ENCODE results near the gene ZC3H13.
"Not testable (repeated sequence)": the region's sequence is repeated elsewhere in the genome, so short reads cannot be mapped to it uniquely, and the experiment has no call there.

ZC3H13 gene

DNA sequence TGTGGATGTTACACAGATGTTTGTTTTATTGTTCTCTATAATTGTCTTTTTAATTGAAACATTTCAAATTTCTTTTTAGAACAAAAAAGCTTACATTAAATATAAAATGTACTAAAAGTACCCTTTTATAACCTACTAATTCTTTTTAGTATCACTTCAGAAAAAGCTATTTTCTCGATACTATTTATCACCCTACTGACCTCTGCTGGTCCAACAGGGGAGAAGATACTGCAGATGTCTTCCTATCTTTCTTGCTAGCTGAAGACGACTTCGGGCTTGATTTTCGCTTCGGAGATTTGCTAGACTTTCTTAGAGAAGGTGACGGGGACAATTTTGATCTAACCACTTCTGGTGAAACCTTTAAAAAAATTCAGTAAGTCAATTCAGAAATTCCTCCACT lies 42.4 kb downstream of the ZC3H13 start:
- no peak for DNase-seq (ENCODE audit: low read depth in 2 of 2)

DNA sequence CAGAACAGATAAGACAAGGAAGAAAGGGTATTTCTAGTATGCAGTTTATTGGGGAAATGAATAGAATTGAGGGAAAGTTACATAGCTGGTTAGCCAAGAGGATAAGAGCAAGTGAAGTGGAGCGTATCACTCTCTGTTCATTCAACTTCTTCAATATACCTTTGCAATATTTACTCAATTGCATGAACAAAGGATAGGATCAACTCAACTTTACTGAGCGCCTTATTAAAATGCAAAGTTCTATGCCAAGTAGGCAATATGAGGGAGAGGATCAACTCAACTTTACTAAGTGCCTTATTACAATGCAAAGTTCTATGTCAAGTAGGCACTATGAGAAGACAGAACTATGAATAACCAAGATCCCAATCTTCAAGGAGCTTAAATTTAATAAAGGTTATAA lies 43.9 kb downstream of the ZC3H13 start:
- DNase-seq (ENCODE audit: low read depth in 2 of 2) = no peak

- no peak for DNase-seq (ENCODE audit: low read depth in 2 of 2)
Measured at GRCh38 chr13:46006688-46007452, 45.7 kb downstream of the ZC3H13 start.

GRCh38 chr13:46004491-46004890 lies 48.1 kb downstream of the ZC3H13 start:
- DNase-seq (ENCODE audit: low read depth in 2 of 2) = no peak

DNA sequence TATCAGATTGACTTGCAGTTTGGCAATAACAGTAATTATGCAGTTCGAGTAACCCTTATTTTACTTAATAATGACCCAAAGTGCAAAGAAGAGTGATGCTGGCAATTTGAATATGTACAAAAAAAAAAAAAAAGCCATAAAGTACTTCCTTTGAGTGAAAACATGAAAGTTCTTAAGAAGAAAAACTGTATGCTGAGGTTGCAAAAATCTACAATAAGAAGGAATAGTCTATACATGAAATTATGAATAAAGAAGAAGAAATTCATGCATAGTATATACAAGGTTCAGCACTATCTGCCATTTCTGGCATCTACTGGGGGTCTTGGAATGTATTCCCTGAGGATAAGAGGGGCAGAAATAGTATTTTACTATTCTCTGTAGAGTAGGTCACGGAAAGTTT lies 55.9 kb downstream of the ZC3H13 start:
- no peak for DNase-seq (ENCODE audit: low read depth in 2 of 2)

DNA sequence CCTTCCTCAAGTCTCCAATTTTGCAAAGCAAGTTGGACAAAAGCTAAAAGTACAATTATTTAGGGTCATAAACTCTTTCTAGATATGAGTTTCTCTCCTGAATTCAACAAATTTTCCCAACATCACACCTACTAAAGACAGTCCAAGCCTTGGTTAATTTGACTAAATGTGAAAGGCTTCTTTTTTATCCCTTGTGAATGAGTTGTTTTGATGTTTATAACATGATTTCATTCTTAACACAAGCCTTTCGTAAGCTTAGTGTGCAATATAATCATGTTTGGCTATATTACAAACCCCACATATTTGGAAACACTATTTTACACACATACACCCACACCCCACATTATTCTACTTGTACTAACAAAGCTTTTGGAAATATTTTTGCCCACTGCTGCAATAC lies 57.3 kb downstream of the ZC3H13 start:
- DNase-seq (ENCODE audit: low read depth in 2 of 2) = no peak

DNA sequence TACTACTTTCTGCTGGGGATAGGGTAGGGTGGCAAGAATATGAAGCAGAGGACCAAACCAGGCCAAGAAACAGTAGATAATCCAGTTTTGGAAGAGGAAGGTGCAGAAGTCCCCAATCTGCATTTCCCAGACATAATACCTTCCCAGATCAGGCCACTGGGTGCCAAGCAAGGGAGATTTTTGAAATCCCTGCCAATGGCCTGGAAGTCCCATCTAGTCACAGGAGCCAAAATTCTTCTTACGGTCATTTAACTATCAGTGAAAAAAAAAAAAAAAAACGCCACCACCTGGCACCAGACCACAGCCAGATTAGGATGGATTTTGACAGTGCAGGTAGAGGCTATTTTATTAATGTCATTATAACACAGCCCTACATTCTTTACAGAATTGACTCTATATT lies 57.8 kb downstream of the ZC3H13 start:
- no peak for DNase-seq (ENCODE audit: low read depth in 2 of 2)

GRCh38 chr13:45989607-45990006 lies 62.9 kb downstream of the ZC3H13 start:
- no peak for DNase-seq (ENCODE audit: low read depth in 2 of 2)

- not testable (repeated sequence) for DNase-seq (ENCODE audit: low read depth in 2 of 2)
Measured at GRCh38 chr13:45981127-45981526, 71.4 kb downstream of the ZC3H13 start.

- DNase-seq (ENCODE audit: low read depth in 2 of 2) = no peak
Measured at GRCh38 chr13:45975337-45975736, 77.2 kb downstream of the ZC3H13 start.

- DNase-seq (ENCODE audit: low read depth in 2 of 2) = no peak
Measured at GRCh38 chr13:45974500-45974899, 78.0 kb downstream of the ZC3H13 start.

- no peak for DNase-seq (ENCODE audit: low read depth in 2 of 2)
Measured at GRCh38 chr13:45967589-45967988, 85.0 kb downstream of the ZC3H13 start.

DNA sequence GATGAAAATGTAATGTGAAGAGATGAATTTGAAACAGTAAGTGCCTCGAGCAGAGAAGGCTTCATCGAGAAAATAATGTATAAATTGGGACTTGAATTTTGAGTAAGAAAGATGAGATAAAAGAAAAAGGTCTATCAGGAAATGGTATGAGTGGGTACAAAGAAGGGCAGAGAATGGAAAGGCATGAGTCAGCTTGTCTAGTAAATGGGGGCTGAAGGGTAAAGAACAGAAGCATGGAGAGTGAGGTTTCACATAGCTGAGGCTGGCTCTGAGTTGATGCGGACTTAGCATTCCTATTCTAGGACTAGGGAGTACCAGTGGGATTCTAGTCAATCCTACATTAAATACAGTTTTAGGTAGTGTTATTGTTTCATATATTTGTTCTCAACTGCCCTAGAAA lies 85.8 kb downstream of the ZC3H13 start:
- DNase-seq (ENCODE audit: low read depth in 2 of 2) = no peak

DNA sequence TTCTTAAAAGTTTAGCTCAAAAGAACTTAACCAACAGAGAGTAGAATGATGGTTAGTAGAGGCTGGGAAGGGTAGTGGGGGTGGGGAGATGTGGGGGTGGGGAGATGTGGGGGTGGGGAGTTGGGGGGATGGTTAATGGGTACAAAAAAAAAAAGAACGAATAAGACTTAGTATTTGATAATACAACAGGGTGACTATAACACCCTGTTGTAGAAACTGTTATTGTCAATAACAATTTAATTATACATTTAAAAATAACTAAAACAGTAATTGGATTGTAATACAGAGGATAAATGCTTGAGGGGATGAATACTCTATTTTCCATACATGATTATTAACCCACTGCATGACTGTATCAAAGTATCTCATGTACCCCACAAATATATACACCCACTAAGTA lies 91.1 kb downstream of the ZC3H13 start:
- no peak for DNase-seq (ENCODE audit: low read depth in 2 of 2)

GRCh38 chr13:45954836-45955800 lies 97.4 kb downstream of the ZC3H13 start:
- no peak for DNase-seq (ENCODE audit: low read depth in 2 of 2)

DNA sequence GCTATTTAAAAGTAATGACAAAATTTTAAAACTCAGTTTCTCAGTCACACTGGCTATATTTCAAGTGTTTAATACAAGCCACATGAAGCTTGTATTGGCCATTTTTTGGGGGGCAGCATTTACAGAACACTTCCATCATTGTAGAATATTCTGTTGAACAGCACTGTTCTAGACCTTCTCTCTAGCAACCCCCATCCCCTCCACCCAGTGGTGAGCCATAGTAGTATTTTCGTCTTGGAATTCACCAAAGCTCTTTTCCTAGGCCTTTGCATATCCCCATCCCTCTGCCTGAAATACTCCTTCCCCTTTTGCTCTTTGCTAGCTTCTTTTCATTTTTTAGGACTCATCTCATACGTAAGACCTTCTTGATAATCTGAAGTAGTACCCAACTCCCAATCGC lies 99.5 kb downstream of the ZC3H13 start:
- no peak for DNase-seq (ENCODE audit: low read depth in 2 of 2)

DNA sequence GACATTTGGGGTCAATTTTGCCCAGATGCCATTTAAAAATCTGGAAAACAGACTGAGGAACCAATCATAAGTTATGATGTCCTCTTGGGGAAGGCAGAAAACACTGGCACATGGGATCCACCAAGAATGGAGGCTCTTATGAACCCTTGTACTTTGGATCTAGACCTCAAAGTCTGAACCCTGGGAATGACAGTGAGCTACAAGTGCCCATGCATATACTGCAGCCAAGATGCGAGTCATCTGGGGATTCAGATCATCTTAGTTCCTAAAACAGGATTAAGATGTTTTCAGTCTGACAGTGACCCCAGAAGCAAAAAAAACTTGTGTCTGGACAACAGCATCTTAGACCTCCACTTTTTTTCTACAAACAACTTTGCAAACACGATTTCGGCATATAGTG lies 100.8 kb downstream of the ZC3H13 start:
- DNase-seq (ENCODE audit: low read depth in 2 of 2) = no peak

GRCh38 chr13:45951166-45951565 lies 101.4 kb downstream of the ZC3H13 start:
- DNase-seq (ENCODE audit: low read depth in 2 of 2) = no peak

DNA sequence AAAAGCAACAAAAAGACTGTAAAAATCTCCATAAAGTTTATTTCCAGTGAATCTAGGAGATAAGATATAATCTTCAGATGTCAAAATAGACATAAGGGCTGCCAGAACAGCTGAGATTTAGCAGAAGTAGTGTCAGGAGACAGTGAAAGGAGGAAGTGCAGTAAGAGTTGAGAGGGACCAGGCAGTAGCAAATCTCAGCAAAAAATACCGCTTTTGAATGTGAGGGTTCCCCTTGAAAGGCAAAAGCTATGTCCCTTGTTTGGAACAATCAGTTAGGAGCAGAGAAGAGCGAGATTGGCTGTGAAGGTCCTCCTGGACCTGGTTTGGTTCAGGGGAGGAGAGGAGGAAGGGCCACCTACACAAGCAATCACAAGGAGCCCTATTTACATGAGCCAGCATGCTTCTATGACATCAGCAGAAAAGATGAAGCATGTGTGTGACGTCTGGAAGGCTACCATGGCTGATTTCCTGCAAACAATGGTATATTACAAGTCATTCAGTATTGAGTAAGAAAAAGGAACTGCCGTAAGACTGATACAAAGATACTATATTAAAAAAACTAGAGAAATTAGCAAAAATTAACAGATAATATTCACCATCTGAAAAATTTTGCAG lies 102.1 kb downstream of the ZC3H13 start:
- DNase-seq (ENCODE audit: low read depth in 2 of 2) = no peak

DNA sequence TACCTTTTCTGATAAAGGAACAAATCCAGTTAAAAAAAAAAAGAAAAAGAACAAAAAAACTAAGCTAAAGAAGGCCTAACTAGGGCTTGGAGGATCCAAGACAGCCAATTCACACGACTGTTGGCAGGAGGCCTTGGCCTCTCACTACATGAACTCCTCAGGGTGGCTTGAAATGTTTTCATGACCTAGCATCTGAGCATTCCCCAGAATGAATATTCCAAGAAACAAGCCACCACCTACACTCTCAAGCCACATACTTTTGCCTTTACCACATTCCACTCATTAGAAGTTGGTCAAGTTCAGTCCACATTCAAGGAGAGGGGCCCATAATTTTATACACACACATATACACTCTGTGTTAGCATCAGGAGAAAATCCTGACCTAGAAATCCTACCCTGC lies 103.4 kb downstream of the ZC3H13 start:
- DNase-seq (ENCODE audit: low read depth in 2 of 2) = no peak

DNA sequence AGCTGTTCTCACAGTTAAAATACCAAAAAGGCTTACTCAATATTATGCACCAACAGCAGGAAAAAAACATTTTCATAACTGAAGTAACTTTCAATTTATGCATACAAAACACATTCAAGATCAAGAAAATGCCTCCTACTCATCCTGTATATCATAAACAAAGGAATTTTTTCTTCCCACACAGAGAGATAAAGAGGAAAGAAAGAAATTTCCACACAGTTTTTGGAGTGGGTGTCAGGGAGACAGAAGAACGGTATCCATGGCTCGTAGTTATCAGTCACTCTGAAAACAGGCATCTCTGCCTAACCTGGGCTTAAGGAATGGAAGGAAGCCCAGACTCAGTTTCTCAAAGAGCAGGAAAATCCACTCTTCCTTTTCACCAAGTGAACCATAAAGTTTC lies 108.6 kb downstream of the ZC3H13 start:
- DNase-seq (ENCODE audit: low read depth in 2 of 2) = no peak

DNA sequence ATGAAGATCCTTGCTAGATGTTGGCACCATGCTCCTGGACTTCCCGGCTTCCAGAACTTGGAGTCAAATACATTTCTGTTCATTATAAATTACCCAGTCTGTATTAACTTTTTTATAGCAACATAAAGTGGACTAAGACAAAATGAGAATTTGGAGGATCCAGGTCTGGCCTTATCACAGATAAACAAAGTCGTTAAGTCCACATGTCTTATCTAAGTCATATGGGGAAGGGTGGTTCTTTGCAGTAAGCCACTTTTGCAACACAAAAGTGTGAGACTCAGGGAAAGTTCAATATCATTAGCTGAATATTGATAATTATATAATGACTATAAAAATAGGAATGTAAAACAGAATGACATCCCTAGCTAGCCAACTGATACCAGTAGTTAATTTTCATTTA lies 109.4 kb downstream of the ZC3H13 start:
- no peak for DNase-seq (ENCODE audit: low read depth in 2 of 2)

GRCh38 chr13:45941261-45941660 lies 111.3 kb downstream of the ZC3H13 start:
- DNase-seq (ENCODE audit: low read depth in 2 of 2) = no peak
